Activated CD4-positive, alpha-beta T cell treated with anti-CD3 and anti-CD28 coated beads for 36 hours (primary cell): Measurements from ENCODE around the gene TMEM106B. TPM values are rescaled to one million over a fixed set of nuclear protein-coding genes. Genes with fewer than 3 reads are reported as not detected.

Experiments used
- ATAC-seq: fragments of 200-7000 bp; cut with Tn5 transposase; one replicate; pipeline ENCODE4 v1.10.0; 2021; ENCODE audit warnings: mild to moderate bottlenecking, moderate library complexity
- CTCF ChIA-PET: fragments of 350-600 bp; sonication (Branson Sonifier 250); formaldehyde crosslinking; loops from one replicate; lab custom pipeline; 2021; ENCODE audit warnings: antibody characterized with exemption; lab: Charles Lee
- POLR2A ChIA-PET: fragments of 350-600 bp; sonication (Branson Sonifier 250); formaldehyde crosslinking; loops from one replicate; lab custom pipeline; 2021; ENCODE audit warnings: antibody characterized with exemption, inconsistent platforms; lab: Charles Lee
- DNase-seq: peaks from one replicate; pipeline ENCODE4 v3.0.0-alpha.2; 2020
- H3K27ac Mint-ChIP-seq: one replicate; pipeline ENCODE4 v1.8.0; 2021; ENCODE audit warnings: mixed read lengths
- H3K27me3 Mint-ChIP-seq: one replicate; pipeline ENCODE4 v1.8.0; 2021; ENCODE audit warnings: mixed read lengths
- H3K36me3 Mint-ChIP-seq: one replicate; pipeline ENCODE4 v1.8.0; 2021; ENCODE audit warnings: low read depth, mixed read lengths
- H3K4me1 Mint-ChIP-seq: one replicate; pipeline ENCODE4 v1.8.0; 2021; ENCODE audit warnings: mixed read lengths
- H3K4me3 Mint-ChIP-seq: one replicate; pipeline ENCODE4 v1.8.0; 2021; ENCODE audit warnings: mild to moderate bottlenecking, moderate library complexity, mixed read lengths
- H3K9me3 Mint-ChIP-seq: one replicate; pipeline ENCODE4 v1.8.0; 2021; ENCODE audit warnings: low read depth, mixed read lengths
- intact Hi-C, 2 experiments: fragments of 100-400 bp; cut with DNase I in 1 of 2; cut with micrococcal nuclease in 1 of 2; formaldehyde crosslinking; loops; one replicate each; pipeline versions ENCODE4 v1.14.2 to v1.15.1; 2022 to 2024; cut with DNase I, micrococcal nuclease
- total RNA-seq, 2 experiments: library from RNA; stranded (reverse); gene quantifications; one replicate each; pipeline ENCODE4 v1.2.3, GENCODE V29; 2021

The TMEM106B gene
- total RNA-seq, 2 experiments from 2014 or later: 21.6 to 25.3 TPM

DNA sequence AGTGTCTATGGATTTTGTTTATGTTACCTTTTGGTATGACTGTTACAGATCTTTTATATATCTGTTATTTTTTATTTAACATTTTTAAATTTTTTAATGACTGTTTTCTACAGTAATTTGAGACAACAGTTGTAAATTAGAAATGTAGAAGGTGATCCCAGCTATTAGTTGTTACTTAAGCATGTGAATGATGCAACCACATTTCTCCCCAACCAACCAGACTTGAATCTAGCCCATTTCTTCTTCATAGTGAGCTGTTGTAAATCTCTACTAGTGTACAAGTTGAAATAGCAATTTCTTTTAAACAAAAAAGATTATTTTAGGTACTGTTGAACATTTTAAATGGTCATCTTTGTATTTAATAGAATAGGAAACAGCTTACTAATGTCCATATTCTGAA lies 18.0 kb downstream of the TMEM106B start:
- Mint-ChIP-seq H3K36me3 (peaks cover 24% of the 10 kb centered on the region), H3K27me3 (no peaks in the 10 kb centered on the region), H3K27ac (no peak overlapping the region), H3K4me1 (peaks cover 19% of the 10 kb centered on the region), H3K9me3 (peaks cover 6% of the 10 kb centered on the region), H3K4me3 (no peak overlapping the region)
- POLR2A ChIA-PET: no interaction called here
- DNase-seq (no peak), ATAC-seq (no peak)
- CTCF ChIA-PET: interaction anchor here (0.9 to 1.7 kb wide), 4 partner anchors 9 to 224 kb away, joined by 3 to 7 read pairs (median 4); no protein-coding TSS in a partner anchor
- intact Hi-C loops: no loop called here

GRCh38 chr7:12231097-12231496 lies 20.0 kb downstream of the TMEM106B start:
- Mint-ChIP-seq H3K9me3 (peaks cover 2% of the 10 kb centered on the region), H3K27ac (no peak overlapping the region), H3K27me3 (no peaks in the 10 kb centered on the region), H3K4me3 (no peak overlapping the region), H3K4me1 (peaks cover 17% of the 10 kb centered on the region), H3K36me3 (peaks cover 6% of the 10 kb centered on the region)
- intact Hi-C loops: no loop called here
- ChIA-PET CTCF (no interaction called here), POLR2A (no interaction called here)
- DNase-seq: no peak
- ATAC-seq: no peak

DNA sequence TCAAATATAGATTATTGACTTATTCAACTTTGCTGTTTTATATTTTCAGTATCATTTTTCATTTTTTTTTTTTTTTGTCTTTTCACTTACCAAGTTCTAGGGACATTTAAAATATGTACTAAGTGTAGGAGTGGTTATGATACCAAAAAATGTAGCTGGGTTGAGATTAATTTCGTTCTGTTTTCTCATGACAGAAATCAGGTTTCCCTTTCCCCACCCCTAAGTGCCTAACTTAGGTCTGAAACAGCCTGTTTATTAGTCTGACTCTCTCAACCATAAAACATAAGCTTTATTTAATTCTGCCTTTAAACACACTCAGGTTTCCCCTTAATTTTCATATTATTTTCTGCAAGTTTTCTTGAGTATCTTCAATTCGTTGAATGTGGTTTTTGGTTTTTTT lies 22.1 kb downstream of the TMEM106B start:
- ChIA-PET CTCF (interaction anchor here (0.9 to 1.5 kb wide), 2 partner anchors 10 to 14 kb away, joined by 4 to 5 read pairs; no protein-coding TSS in a partner anchor), POLR2A (no interaction called here)
- no peaks in the 10 kb centered on the region for H3K27me3 Mint-ChIP-seq
- intact Hi-C loops: no loop called here
- H3K9me3 Mint-ChIP-seq: no peaks in the 10 kb centered on the region
- H3K4me1 Mint-ChIP-seq: peaks cover 12% of the 10 kb centered on the region
- peaks cover 12% of the 10 kb centered on the region for H3K36me3 Mint-ChIP-seq
- DNase-seq (no peak), ATAC-seq (no peak)
- H3K4me3 Mint-ChIP-seq: no peak overlapping the region
- H3K27ac Mint-ChIP-seq: no peak overlapping the region

GRCh38 chr7:12234334-12234865 lies 23.3 kb downstream of the TMEM106B start:
- Mint-ChIP-seq H3K9me3 (peaks cover 3% of the 10 kb centered on the region), H3K36me3 (peaks cover 21% of the 10 kb centered on the region), H3K4me1 (peaks cover 9% of the 10 kb centered on the region), H3K27ac (no peak overlapping the region), H3K27me3 (no peaks in the 10 kb centered on the region), H3K4me3 (no peak overlapping the region)
- no peak for DNase-seq
- ChIA-PET CTCF (no interaction called here), POLR2A (no interaction called here)
- no peak for ATAC-seq
- intact Hi-C loops: no loop called here

DNA sequence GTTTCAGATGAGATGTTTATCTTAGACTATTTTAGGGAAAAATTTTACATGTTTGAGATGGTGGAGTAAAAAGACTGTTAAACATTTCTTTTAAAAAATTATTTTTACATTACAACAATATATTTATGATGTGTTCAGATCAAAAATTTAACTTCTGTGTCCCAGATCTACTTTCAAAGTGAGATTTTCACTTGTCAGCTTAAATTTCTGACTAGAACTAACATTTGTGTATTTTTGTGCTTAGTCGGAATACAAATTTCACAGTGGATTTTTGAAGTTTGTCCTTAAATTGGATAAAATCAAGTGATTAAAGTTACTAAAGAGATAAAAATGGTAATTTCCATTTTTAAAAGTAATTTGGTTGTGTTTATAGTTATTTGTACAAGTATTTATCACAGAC lies 24.9 kb downstream of the TMEM106B start:
- DNase-seq (no peak), ATAC-seq (no peak)
- CTCF ChIA-PET: no interaction called here
- peaks cover 20% of the 10 kb centered on the region for H3K36me3 Mint-ChIP-seq
- H3K27me3 Mint-ChIP-seq: no peaks in the 10 kb centered on the region
- peaks cover 3% of the 10 kb centered on the region for H3K9me3 Mint-ChIP-seq
- H3K27ac Mint-ChIP-seq: no peak overlapping the region
- H3K4me1 Mint-ChIP-seq: peaks cover 18% of the 10 kb centered on the region
- intact Hi-C loops: no loop called here
- POLR2A ChIA-PET: no interaction called here
- no peak overlapping the region for H3K4me3 Mint-ChIP-seq

- Mint-ChIP-seq H3K27me3 (no peaks in the 10 kb centered on the region), H3K27ac (no peak overlapping the region), H3K36me3 (peaks cover 26% of the 10 kb centered on the region), H3K4me1 (peaks cover 18% of the 10 kb centered on the region), H3K4me3 (no peak overlapping the region), H3K9me3 (peaks cover 3% of the 10 kb centered on the region)
- intact Hi-C loops: no loop called here
- no peak for ATAC-seq
- POLR2A ChIA-PET: no interaction called here
- no peak for DNase-seq
- CTCF ChIA-PET: no interaction called here
These were observed 25.9 kb downstream of the TMEM106B start for GRCh38 chr7:12237007-12237406.

DNA sequence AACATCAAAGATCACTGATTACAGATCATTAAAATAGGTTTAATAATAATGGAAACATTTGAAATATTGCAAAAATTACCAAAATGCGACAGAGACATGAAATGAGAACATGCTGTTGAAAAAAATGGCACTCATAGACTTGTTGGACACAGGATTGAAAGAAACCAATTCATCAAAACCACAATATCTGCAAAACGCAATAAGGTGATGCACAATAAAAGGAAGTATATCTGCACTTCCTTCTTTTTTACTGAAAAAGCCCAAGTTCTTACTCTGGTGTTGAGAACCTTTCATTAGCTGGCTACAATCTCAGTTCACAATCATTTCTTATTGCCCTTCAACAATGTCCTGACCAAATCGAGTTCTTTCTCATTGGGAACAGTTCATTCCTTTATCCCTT lies 28.7 kb downstream of the TMEM106B start:
- ChIA-PET POLR2A (no interaction called here), CTCF (interaction anchor here (0.6 to 2.0 kb wide), 4 partner anchors 9 to 486 kb away, joined by 3 to 7 read pairs (median 3); no protein-coding TSS in a partner anchor)
- H3K36me3 Mint-ChIP-seq: peaks cover 26% of the 10 kb centered on the region
- no peak overlapping the region for H3K4me3 Mint-ChIP-seq
- intact Hi-C loops: no loop called here
- H3K27me3 Mint-ChIP-seq: no peaks in the 10 kb centered on the region
- DNase-seq: no peak
- H3K27ac Mint-ChIP-seq: no peak overlapping the region
- H3K9me3 Mint-ChIP-seq: peaks cover 3% of the 10 kb centered on the region
- H3K4me1 Mint-ChIP-seq: peaks cover 11% of the 10 kb centered on the region
- no peak for ATAC-seq

- CTCF ChIA-PET: no interaction called here
- peaks cover 6% of the 10 kb centered on the region for H3K36me3 Mint-ChIP-seq
- intact Hi-C loops: no loop called here
- H3K4me1 Mint-ChIP-seq: peaks cover 10% of the 10 kb centered on the region
- no peak overlapping the region for H3K27ac Mint-ChIP-seq
- H3K9me3 Mint-ChIP-seq: no peaks in the 10 kb centered on the region
- POLR2A ChIA-PET: no interaction called here
- DNase-seq (no peak), ATAC-seq (no peak)
- no peaks in the 10 kb centered on the region for H3K27me3 Mint-ChIP-seq
- H3K4me3 Mint-ChIP-seq: no peak overlapping the region
These were observed 33.0 kb downstream of the TMEM106B start for GRCh38 chr7:12244129-12244528.

DNA sequence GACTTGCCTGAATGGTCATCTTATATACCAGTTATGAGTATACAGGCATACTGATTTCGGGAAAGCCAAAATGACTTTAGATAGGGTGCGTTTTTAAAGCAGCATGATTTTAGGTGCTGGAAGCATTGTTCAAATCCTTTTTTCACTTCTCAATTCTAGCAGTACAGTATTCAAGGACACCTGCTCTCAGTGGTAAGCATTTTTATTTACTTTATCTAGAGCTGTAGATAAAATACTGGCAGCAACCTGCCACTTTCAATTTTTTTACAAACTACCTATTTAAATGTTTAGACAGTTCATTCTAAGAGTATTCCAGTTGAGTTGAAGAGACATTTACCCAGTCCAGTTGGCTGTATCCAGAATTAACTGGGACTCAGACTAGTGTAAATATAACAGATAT lies 33.6 kb downstream of the TMEM106B start:
- ChIA-PET CTCF (interaction anchor here (0.6 to 0.7 kb wide), 2 partner anchors 23 to 33 kb away, joined by 3 to 4 read pairs; partner anchors contain the start of gene TMEM106B), POLR2A (no interaction called here)
- Mint-ChIP-seq H3K4me3 (no peak overlapping the region), H3K36me3 (peaks cover 6% of the 10 kb centered on the region), H3K27ac (no peak overlapping the region), H3K9me3 (no peaks in the 10 kb centered on the region), H3K27me3 (no peaks in the 10 kb centered on the region), H3K4me1 (peaks cover 6% of the 10 kb centered on the region)
- intact Hi-C loops: no loop called here
- DNase-seq (no peak), ATAC-seq (no peak)

DNA sequence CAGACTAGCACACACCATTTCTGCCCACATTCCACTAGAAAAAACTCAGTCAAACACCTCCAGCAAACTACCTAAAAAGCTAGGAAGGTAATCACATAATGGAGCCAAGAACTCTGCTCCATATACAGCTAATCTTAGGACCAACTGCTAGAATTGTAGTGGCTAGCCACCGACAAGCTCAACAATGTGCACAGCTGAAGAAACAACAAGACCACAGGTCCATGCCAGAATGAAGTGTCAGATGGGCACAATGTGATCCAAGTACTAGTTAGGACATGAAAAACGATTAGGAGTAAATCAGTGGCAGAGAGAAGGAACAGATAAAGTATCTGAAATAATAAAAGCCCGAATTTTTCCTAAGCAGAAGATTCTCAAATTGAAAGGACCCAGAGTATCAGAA lies 38.6 kb downstream of the TMEM106B start:
- ChIA-PET CTCF (interaction anchor here (1.2 kb wide), 1 partner anchor 18 kb away, joined by 3 read pairs; no protein-coding TSS in a partner anchor), POLR2A (no interaction called here)
- Mint-ChIP-seq H3K9me3 (peaks cover 18% of the 10 kb centered on the region), H3K27ac (no peak overlapping the region), H3K27me3 (no peaks in the 10 kb centered on the region), H3K4me1 (peaks cover under 1% of the 10 kb centered on the region), H3K36me3 (peaks cover 9% of the 10 kb centered on the region), H3K4me3 (no peak overlapping the region)
- intact Hi-C loops: no loop called here
- DNase-seq (no peak), ATAC-seq (no peak)

DNA sequence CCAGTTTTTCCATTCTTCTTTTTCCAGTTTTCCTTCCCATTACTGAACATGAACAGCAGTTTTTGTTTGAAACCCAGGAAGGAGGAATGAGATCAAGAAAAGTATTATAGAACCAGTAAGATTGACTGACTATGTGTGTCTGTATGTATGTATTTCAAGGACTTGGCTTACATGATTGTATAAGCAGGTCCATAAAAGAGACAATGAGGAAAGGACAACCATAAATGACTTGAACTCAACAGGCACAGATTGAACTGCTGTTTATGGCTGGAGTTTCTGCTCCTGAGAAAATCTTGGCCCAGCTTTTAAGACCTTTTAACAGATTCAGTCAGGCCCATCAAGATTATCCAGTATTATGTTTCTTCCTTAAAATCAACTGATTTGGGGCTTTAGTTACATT lies 39.1 kb downstream of the TMEM106B start:
- POLR2A ChIA-PET: no interaction called here
- peaks cover 2% of the 10 kb centered on the region for H3K4me1 Mint-ChIP-seq
- ATAC-seq: no peak
- intact Hi-C loops: no loop called here
- CTCF ChIA-PET: interaction anchor here (1.2 kb wide), 1 partner anchor 18 kb away, joined by 3 read pairs; no protein-coding TSS in a partner anchor
- no peak overlapping the region for H3K4me3 Mint-ChIP-seq
- peaks cover 9% of the 10 kb centered on the region for H3K36me3 Mint-ChIP-seq
- H3K27me3 Mint-ChIP-seq: no peaks in the 10 kb centered on the region
- H3K9me3 Mint-ChIP-seq: peaks cover 18% of the 10 kb centered on the region
- no peak for DNase-seq
- no peak overlapping the region for H3K27ac Mint-ChIP-seq

- H3K4me3 Mint-ChIP-seq: no peak overlapping the region
- no peak for DNase-seq
- H3K27me3 Mint-ChIP-seq: no peaks in the 10 kb centered on the region
- H3K9me3 Mint-ChIP-seq: peaks cover 18% of the 10 kb centered on the region
- ChIA-PET POLR2A (no interaction called here), CTCF (no interaction called here)
- H3K4me1 Mint-ChIP-seq: peaks cover 8% of the 10 kb centered on the region
- H3K36me3 Mint-ChIP-seq: peaks cover 9% of the 10 kb centered on the region
- intact Hi-C loops: loop anchor here (5.0 kb wide), 2 partner anchors 66 to 431 kb away; partner anchors contain the start of gene ARL4A (in 2 of the 2)
- peak overlapping the region; percentile 68 for H3K27ac Mint-ChIP-seq
- ATAC-seq: peak; percentile 3
These were observed 45.0 kb downstream of the TMEM106B start for GRCh38 chr7:12256090-12256489.
